Dermis microvascular lymphatic vessel endothelial cell (primary cell): ENCODE measurements around the gene TSPAN4. TPM values are rescaled to one million over a fixed set of nuclear protein-coding genes. Genes with fewer than 3 reads are reported as not detected.

Source experiments
- DNase-seq, 2 donors: peaks; one replicate each; pipeline versions ENCODE4 v3.0.0 to v3.0.0-alpha.2; 2010; ENCODE audit warnings: low read depth in 2 of 2
- total RNA-seq: library from RNA; depleted of rRNA; stranded (reverse); fragments of >200 nt; gene quantifications from 2 replicates; pipeline ENCODE4 v1.2.1, GENCODE V29; 2014

The TSPAN4 gene
- total RNA-seq, 1 donor from 2014 or later: 73.4 TPM

DNA sequence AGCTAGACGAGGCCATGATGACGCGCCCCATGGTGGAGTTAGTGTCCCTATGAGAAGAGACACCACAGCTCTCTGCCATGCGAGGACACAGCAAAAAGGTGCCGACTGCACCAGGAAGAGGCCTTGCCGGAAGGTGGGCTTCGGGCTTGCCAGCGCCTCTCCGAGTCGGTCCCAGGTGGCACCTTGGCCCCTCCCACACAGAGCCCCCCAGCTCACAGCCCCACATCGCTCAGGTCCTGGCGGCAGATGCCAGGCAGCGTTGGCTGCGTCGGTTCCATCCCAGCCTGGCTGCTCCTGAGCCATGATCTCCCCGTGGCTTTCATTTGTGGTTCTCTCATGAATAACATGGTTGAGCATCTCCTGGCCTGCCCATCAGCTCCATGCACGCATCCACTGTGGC, 43.9 kb downstream of the TSPAN4 start:
- DNase-seq: no peak

DNA sequence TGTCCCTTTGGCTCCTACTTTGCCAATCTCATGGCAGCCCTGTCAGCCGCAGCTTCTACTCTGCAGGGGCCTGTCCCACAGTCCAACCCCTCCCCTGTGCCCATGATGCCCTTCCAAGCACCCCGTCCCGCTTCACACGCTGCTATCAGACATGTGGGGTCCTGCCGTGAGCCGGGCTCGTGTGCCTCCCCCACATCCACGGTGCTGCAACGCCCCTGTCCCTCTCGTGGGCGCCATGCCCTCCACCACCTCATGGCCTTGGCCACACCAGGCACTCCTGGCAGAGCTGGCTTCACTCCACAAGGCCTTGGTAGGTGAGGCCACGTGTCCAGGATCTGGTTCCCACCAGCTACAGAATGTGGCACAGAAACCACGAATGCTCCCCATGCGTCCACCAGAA, 44.9 kb downstream of the TSPAN4 start:
- no peak for DNase-seq

DNA sequence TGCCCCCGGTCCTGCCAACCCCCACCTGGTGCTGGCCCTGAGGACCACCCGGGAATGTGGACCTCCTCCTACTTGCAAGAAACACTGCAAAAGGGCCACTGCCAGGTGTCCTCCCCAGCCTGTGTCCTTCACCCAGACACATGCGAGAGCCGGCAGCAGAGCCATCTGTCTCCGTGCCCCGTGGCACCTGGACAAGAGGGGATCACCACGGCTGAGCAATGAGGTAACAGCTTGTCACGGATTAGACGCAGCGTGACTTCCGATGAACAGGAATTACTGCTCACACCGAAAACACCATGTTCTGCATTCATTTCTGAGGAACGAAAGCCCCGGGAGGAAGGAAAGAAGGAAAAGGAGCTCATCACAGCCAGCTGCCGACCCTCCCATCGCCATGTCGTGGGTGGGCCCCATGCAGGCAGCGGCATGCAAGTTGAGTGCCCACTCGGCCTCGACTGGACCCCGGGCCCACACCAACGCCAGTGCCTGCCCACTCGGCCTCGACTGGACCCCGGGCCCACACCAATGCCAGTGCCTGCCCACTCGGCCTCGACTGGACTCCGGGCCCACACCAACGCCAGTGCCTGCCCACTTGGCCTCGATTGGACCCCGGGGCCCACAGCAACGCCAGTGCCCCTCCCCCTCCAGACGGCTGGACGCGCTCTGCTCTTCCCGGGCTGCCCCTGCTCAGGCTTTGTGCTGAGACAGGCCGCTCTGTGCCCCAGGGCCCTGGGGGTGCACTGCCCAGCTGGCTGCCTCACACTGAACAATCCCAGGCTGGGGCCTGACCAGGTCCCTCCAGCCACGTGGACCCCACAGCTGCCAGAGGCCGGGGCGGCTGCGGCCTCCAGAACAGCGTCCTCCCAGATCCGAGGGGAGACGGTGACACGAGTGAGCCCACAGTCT, 45.9 kb downstream of the TSPAN4 start:
- no peak for DNase-seq

DNA sequence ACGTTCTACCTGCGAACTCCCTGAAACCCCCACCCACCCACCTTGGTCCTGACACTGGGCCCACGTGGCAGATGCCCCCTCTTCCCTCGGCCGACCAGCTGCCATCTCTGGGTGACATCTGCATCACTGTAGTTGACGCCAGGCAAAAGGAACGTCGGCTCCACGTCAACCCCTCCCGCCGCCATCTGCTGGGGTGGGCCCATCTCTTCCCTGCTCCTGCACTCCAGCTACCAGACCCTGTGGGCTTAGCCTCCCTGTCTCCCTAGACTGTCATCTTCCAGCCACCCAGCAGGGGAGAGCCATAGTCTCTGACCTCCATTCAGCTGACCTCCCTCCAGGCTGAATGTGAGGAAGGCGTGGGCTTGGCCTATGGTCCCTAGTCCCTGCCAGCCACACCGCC, 46.6 kb downstream of the TSPAN4 start:
- DNase-seq: no peak

DNA sequence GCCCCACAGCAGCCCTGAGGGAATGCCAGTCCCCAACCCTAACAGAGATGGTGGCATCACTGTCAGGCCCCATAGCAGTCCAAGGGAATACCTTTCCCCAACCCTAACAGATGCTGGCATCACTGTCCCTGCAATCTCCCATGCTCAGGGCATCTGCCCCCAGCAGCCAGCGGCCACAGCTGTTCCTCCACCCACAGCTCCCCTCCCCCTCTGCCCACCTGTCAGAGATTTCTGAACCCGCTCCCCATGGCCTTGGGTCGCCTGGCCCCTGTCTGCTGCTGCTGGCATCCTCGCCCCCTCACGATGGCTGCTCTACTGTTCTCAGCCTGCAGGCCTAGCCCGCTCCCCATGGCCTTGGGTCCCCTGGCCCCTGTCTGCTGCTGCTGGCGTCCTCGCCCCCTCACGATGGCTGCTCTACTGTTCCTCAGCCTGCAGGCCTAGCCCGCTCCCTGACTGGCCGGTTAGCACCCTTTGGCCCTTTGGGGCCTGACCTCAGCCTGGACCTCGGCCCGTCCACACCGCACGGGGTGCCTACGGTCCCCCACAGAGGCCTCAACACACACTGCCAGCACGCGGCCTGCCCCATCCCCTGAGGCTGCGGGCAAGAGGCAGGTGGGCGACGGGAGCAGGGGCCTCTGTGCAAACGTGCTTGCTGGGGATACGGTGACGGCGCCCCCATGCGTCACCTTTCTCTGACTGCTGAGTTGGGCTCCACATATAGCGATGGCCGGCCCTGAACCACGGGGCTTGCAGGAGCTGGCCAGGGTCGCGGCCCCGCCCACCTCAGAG, 47.2 kb downstream of the TSPAN4 start:
- no peak for DNase-seq

DNA sequence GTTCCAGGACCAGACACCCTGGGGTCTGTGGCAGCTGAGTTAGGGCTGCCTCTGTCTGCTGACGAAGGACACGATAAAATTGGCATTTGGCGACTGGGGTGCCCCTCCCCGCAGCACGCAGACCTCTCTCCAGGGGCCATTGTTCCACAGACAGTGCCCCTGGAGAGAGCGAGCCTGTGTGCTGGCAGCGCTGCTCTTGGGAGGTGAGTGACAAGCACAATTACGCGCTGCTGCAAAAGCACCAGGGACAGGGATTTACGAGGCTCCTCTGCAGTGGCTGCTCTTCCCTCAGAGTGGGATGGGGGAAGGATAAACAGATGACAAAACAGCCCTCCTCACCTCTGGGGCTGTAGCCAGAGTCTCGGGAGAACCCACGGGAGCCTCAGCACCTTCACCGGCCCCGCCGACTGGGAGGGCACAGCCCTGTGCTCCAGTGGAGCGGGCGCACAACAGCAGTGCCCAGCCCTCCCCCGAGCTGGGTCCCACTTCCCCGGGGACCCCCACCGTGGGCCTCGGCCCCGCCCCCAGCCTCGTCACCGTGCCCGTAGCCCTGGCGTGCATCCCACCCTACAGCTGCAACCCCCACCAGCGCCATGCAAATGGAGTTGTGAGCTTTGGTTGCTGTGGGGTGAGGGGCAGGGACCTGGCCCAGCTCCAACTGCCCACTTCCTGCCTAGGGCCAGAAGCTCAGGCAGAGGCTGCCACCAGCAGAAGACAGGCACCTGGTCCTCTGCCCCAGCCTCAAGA, 48.3 kb downstream of the TSPAN4 start:
- DNase-seq: no peak

DNA sequence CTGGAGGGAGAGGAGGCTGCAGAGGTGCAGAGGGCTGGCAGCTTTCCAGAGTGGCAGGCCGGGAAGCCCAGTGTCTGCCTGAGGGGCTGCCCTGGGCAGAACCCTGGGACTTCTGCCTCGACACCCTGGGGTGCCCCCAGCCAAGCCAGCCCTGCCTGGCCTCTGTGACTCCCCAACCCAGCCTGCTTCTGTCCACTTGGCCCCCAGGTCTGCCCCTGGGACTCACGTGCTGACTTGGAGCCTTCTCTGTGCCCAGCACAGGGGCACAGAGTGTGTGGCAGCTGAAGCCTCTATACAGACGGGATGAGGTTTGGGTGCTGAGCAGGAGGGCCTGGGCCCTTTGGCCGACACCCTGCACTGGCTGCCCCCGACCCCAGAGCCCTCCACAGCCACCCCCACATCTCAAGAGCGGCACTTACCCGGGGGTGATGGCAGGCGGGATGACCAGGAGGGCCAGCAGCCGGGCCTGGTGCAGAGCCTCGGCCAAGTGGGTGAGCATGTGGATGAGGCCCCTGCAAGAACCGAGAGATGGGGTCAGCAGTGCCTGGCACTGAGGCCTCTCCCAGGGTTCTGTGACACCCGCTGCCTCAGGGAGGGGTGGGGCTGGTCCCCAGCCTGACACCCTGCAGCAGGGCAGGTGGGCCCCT, 50.5 kb downstream of the TSPAN4 start:
- DNase-seq: no peak

DNA sequence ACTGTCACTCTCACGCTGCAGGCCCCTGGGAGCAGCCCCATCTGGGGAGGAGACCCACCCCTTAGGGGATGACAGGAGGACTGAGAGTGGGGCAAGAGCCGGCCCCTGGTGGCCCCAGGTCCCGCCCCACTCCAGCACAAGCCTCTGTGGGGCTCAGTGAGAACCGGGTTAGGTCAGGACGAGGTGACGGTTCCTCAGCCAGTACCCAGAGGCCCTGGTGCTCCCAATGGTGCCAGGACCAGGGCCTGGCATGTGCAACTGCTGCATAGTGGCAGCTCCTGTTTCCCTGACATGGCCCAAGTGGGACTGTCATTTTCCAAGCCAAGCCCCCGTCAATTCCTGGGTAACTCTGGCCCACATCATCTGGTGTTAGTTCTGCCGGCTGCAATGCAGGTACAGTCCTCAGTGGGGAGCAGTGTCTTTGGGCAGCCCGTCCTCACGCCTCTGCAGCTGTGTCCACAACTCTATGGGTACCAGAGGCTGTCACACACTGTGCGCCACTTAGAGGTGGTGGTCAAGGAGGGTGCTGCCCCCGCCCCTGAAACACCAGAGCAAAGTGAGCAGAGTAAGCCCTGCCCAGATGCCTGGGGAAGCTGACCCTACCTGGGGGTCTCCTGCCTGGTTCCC, 52.0 kb downstream of the TSPAN4 start:
- DNase-seq: no peak

DNA sequence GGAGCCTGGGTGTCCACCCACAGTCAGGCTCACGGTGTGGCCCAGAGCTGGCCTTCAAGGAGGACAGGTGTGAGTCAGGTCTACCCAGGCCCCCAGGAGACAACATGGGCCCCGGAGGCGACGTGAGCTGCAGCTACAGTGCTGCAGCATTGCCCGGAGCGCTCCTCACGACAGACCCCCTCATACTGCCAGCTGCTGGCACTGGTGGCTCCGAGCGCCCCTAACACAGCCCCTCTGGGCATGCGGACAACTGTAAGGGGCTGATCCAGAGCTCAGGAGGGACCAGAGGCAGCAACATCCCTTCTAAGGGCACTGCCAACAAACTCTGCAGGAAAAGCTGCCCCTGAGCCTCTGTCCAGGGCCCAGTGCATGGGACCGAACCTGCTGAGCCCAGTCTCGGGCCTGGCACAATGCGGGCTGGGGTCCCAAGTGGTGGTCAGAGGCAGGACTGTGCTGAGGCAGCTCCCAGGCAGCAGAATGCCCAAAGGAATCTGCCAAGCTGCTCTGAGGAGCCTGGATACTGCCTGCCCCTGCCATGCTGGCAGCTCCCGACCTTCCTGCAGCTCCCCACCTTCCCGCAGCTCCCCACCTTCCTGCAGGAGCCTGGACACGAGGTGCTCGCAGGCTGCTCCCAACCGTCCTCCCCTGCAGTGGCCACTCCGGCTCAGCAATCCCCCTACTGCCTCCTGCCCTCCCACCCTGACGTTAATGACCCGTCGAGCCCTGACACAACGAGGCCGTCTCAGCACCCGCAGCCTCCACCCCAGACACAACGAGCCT, 52.9 kb downstream of the TSPAN4 start:
- DNase-seq: no peak

DNA sequence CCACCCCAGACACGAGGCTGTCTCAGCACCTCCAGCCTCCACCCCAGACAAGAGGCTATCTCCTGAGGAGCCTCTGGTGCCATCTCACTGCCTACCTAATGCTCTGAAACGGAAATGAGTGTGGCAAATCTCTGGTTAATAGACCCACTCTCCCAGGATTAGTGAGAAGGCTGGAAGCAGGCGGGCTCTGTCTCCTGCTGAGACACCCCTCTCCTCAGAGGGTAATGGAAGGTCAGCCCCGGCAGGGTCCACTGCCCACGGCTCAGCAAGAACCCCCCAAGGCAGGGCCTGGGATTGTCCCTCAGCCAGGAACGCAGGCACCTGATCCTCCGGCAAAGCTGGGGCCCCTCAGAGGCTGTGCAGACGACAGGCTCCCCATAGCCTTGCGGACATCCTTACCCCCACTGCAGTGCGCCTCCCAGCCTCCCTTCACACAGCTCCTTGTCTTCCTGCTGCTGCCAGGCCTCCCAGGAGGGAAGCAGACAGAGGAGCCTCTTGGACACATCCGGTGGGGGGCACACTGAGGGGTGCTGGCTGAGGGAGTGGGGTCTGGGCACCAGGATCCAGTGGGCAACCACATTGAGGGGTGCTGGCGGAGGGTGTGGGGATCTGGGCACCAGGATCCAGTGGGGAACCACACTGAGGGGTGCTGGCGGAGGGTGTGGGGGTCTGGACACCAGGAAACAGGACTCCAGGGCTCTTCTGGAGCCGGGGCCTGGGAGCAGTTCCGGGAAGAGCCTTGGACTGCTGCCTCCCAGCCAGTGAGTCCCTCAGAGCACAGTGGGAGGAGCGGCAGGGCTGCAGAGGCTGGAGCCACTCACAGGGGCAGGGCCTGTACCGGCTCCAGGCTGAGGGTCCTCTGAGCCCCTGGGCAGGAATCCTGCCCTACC, 54.8 kb downstream of the TSPAN4 start:
- no peak for DNase-seq

DNA sequence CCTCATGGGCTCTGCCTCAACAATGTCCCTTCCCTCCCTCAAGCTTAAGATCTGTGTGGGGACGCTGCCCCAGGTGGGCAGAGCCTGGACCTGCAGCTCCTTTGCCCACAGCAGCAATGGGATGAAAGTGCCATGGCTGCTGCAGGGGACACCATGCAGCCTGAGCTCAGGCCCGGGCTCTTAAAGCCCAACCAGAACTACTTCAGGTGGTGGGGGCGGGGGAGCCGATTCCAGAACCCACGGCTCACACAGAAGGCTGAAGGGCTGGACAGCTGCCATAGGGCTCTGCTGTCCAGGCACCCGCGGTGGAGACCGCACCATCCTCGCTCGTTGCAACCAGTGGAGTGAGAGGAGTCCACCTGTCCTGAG, 55.5 kb downstream of the TSPAN4 start:
- peak; percentile 12 to 38 for DNase-seq

DNA sequence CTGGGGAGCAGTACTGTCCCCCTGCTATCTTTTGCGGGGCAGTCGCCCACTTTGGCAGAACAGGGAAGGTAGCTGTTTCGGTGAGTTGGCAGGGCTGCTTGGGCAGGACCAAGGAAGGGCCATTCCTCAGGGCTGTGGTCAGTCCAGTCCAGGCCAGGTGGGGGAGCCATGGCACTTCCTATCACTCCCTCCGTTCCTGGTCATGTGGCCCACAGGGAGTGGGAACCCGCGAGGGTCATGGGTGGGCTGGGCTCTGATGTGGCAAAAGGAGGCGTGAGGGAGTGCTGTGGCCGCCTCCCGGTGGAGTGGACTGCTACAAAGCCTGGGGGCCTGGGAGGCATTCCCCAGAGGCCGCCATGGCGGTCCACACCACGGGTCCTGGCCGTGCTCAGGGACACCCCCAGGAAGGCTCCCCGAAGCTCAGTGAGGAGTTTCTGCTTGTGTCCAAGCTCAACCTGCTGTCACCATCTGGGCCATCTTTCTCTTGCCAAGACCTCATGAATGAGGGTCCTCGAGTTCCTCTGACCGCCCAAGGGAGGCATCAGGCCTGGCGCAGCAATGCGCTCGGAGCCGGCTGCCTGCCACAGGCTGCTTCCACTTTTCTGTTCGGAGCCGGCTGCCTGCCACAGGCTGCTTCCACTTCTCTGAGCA, 56.0 kb downstream of the TSPAN4 start:
- peak; percentile 9 to 38 for DNase-seq

DNA sequence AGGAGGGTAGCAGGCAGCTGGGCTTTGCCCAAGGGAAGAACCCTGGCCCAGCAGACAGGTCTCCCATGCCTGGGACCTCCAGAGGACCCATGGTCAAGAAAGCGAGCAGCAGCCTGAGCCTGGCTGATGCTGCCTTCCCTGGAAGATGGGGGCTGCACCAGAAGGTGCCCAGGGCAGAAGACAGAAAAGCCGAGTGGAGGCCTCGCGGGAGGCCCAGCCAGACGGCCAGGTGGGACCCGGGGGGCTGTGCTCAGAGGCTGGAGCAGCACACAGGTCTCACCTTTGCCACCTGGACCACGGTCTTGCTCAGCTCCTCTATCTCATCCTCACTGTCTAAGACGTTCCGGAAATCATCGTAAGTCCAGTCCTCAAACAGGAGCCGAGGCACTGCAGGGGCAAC, 57.1 kb downstream of the TSPAN4 start:
- no peak for DNase-seq

DNA sequence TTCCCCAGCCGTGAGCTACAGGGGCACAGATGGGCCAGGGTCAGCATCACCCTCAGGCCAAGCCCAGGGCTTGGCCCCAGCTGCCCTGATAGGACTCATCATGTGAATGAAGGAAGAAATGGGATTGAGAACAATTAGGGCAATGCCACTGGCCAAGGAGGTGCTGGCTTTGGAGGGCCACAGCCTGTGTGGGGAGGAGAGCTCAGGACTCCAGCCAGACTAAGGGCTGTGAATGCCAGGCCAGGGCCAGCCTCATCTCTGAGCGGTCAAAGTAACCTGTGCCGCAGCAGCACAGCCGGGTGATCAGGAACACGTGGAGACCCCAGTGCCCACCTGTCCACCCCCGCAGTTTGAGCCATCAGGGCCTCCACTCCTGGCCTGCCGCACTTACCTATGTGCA, 57.9 kb downstream of the TSPAN4 start:
- DNase-seq: no peak

DNA sequence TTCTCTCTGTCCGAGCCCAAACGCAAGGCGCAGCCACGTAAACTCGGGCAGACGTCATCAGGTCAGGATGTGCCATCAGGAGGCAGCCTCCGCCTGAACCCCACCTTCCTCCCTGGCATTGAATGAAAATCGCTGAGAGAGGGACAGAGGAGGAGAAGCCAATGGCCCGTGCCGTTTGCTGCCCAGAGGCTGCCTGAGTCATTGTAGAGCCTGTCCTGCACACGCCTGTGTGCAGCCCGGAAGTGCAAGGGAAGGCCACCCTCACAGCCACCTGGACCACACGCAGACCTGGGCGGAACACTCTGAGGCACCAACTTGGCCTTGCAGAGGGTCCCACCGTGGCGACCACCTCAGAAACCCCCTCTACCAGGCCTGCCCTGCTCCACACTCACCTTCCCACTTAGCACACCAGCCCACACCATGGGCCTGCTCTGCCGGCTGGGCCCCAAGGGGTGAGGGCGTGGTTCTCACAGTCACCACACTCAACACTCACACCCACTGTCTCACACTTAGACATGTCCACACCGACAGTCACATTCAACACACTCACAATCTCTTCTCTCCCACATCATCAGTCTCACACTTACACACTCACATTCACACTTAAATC, 58.9 kb downstream of the TSPAN4 start:
- DNase-seq: no peak

DNA sequence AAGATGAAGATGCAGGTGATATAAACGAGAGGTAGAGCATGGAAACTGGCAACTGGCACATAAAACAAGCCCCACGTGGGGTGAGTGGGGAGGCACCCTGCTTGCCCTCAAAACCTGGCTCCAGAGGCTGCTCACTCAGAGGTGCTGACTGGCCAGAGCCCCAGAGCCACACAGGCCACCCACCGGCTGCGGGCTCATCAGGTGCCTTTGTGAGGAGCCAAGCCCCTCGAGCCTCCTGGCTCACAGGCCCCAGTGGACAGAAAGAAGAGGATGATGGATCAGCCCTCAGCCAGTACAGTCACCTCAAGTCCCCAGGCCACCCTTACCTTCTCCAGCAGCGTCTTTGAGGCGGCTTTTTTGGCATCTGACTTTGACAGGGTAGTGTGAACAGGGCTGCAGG, 61.7 kb downstream of the TSPAN4 start:
- DNase-seq: no peak

DNA sequence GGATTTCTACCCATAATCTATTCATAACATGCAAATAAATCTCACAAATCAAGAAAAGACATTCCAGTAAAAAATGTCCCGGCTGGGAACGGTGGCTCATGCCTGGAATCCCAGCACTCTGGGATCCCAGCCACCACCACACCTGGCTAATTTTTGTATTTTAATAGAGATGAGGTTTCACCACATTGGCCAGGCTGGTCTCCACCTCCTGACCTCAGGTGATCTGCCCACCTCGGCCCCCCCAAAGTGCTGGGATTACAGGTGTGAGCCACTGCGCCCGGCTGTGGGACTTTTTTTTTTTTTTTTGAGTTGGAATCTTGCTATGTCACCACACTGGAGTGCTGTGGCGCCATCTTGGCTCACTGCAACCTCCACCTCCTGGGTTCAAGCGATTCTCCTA, 63.3 kb downstream of the TSPAN4 start:
- DNase-seq: no peak

DNA sequence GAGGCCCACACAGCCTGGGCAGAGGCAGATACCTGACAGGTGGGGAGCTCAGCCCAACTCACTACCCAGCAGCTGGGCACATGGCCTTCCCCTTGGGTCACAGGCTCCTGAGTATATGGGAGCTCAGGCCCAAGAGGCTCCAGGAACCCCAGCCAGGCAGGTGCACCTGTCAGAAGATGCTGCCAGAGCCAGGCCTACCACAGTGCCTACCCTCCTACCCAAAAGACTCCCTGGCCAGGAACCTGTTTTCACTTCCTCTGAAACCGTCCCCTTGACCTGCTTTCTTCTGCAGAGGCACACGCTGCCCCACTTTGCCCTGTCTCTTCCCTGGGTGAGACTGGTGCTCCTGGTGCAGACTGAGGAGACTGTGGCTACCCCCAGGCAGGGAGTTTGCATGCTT, 65.0 kb downstream of the TSPAN4 start:
- no peak for DNase-seq
